Breast epithelium (tissue), 4 donors: ENCODE data around the gene PCDH7. TPM values are rescaled to one million over a fixed set of nuclear protein-coding genes. Genes with fewer than 3 reads are reported as not detected.

Experiments
- DNase-seq, 2 donors: peaks; one replicate each; pipeline ENCODE4 v3.0.0-alpha.2; 2019; ENCODE audit warnings: low spot score in 2 of 2
- H3K27ac ChIP-seq, 2 donors: fragments of 200-600 bp; sonication (generic) in 1 of 2; one replicate each; pipeline ENCODE4 v1.5.1; 2016 to 2019; ENCODE audit warnings: mild to moderate bottlenecking in 1 of 2
- H3K27me3 ChIP-seq, 2 donors: fragments of 200-600 bp; sonication (generic) in 1 of 2; one replicate each; pipeline versions ENCODE4 v1.5.1 to v1.6.0; 2017 to 2019; ENCODE audit warnings: control low read depth in 1 of 2, mild to moderate bottlenecking in 1 of 2
- H3K36me3 ChIP-seq: fragments of 200-600 bp; one replicate; pipeline ENCODE4 v1.5.1; 2019
- H3K4me1 ChIP-seq, 2 donors: fragments of 200-600 bp; sonication (generic); one replicate each; pipeline ENCODE4 v1.5.1; 2016 to 2019; ENCODE audit warnings: control low read depth in 1 of 2
- H3K4me3 ChIP-seq, 3 donors: fragments of 200-600 bp; sonication (generic); 1 replicate in 2 of 3; 2 replicates in 1 of 3; pipeline ENCODE4 v1.5.1; 2016 to 2019; ENCODE audit warnings: mild to moderate bottlenecking in 3 of 3, moderate library complexity in 2 of 3
- H3K9me3 ChIP-seq, 2 donors: fragments of 200-600 bp; sonication (generic) in 1 of 2; one replicate each; pipeline ENCODE4 v1.5.1; 2016 to 2019; ENCODE audit warnings: control low read depth in 1 of 2
- POLR2A ChIP-seq: fragments of 450-650 bp; IDR thresholded peaks from one replicate; pipeline ENCODE4 v1.6.1; 2016; ENCODE audit warnings: antibody characterized with exemption, mild to moderate bottlenecking, moderate library complexity
- POLR2AphosphoS5 ChIP-seq, 3 donors: sonication (generic); formaldehyde crosslinking; IDR thresholded peaks; one replicate each; pipeline ENCODE4 v1.6.1; 2017; ENCODE audit warnings: antibody characterized with exemption in 3 of 3
- intact Hi-C: fragments of 100-400 bp; cut with DNase I; formaldehyde crosslinking; loops from one replicate; pipeline ENCODE4 v1.15.1; 2023; ENCODE audit warnings: low total_unique reads
- total RNA-seq, 3 donors: library from RNA; depleted of rRNA; stranded (reverse); fragments of >200 nt; gene quantifications; one replicate each; pipeline ENCODE4 v1.1.0, GENCODE V29; 2016
- TF ChIP-seq, protein P1 (sequence below), 3 donors: fragments of 450-650 bp; IDR thresholded peaks; one replicate each; pipeline ENCODE4 v1.5.1; 2016 to 2017; ENCODE audit warnings: antibody characterized with exemption in 3 of 3, mild to moderate bottlenecking in 3 of 3, moderate library complexity in 3 of 3

Gene PCDH7
- total RNA-seq, 3 donors from 2014 or later, result 6.1 to 30.9 (median 14.4) TPM

DNA sequence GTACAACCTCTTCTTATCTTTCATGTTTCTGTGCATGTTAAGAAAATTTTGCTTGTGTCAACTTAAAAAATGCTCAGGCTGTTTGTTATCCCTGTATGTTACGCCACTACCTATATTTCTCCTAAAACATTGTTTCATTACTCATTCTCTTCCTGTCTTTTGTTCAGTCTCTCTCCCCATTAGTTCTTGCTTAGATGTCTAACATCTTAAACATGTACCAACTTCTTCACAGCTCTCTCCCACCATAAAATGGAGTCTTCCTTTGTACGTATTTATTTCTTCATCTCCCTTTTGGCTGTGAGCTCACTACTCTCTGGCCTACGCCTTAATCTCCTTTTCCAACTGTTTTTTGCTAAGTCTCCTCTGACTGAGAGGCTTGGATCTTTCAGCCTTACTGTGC is 36.4 kb downstream of the PCDH7 start:
- no peaks in the 10 kb centered on the region for H3K9me3 ChIP-seq
- no peak for DNase-seq
- intact Hi-C loops, result no loop called here
- H3K4me1 ChIP-seq, result no peaks in the 10 kb centered on the region
- no peak overlapping the region for H3K27ac ChIP-seq
- H3K36me3 ChIP-seq, result no peaks in the 10 kb centered on the region
- H3K4me3 ChIP-seq, result no peak overlapping the region
- TF ChIP-seq POLR2AphosphoS5 (IDR thresholded peaks at IDR 0.05) (no peak), POLR2A (no peak)
- TF ChIP-seq, protein P1, sequence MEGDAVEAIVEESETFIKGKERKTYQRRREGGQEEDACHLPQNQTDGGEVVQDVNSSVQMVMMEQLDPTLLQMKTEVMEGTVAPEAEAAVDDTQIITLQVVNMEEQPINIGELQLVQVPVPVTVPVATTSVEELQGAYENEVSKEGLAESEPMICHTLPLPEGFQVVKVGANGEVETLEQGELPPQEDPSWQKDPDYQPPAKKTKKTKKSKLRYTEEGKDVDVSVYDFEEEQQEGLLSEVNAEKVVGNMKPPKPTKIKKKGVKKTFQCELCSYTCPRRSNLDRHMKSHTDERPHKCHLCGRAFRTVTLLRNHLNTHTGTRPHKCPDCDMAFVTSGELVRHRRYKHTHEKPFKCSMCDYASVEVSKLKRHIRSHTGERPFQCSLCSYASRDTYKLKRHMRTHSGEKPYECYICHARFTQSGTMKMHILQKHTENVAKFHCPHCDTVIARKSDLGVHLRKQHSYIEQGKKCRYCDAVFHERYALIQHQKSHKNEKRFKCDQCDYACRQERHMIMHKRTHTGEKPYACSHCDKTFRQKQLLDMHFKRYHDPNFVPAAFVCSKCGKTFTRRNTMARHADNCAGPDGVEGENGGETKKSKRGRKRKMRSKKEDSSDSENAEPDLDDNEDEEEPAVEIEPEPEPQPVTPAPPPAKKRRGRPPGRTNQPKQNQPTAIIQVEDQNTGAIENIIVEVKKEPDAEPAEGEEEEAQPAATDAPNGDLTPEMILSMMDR (IDR thresholded peaks at IDR 0.05), result no peak
- H3K27me3 ChIP-seq, result no peaks in the 10 kb centered on the region

DNA sequence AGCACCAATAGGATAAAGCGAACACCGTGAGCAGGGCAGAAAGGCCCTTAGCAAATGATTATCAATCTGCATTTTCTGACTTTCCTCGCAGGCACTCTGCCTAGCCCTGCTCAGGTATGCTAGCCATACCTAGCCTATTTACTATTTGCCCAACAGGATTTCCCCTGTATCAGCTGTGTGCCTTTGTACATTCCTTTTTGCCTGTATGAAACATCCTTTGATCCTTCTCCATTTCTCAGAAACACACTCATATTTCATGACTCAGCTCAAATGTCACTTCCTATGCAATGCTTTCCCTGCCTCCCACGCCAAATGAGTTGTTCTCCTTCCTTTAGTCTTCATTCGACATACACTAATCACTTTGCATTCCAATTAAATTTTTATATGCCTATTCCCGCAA is 37.2 kb downstream of the PCDH7 start:
- Histone ChIP-seq H3K9me3 (no peaks in the 10 kb centered on the region), H3K4me3 (no peak overlapping the region), H3K36me3 (no peaks in the 10 kb centered on the region), H3K27ac (no peak overlapping the region), H3K27me3 (no peaks in the 10 kb centered on the region), H3K4me1 (no peaks in the 10 kb centered on the region)
- TF ChIP-seq POLR2AphosphoS5 (IDR thresholded peaks at IDR 0.05) (no peak), POLR2A (no peak)
- TF ChIP-seq, protein P1 (IDR thresholded peaks at IDR 0.05), result no peak
- DNase-seq, result no peak
- intact Hi-C loops, result no loop called here

DNA sequence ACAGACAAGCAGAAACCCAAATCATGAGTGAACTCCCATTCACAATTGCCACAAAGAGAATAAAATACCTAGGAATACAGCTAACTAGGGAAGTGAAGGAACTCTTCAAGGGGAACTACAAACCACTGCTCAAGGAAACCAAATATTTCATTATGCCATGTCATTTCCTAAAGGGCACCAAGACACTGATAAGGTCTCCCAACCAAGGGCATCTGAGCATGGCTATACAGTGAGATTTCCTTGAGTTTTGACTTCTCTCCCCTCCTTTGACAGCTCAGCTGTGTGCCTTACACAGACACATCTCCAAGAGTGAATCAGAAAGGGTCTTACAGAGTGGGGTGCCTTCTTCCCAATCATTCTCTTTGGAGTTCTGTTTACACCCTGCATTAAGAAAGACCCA is 40.4 kb downstream of the PCDH7 start:
- H3K36me3 ChIP-seq, result no peaks in the 10 kb centered on the region
- H3K4me1 ChIP-seq, result no peaks in the 10 kb centered on the region
- H3K27me3 ChIP-seq, result no peaks in the 10 kb centered on the region
- DNase-seq, result no peak
- TF ChIP-seq POLR2AphosphoS5 (IDR thresholded peaks at IDR 0.05) (no peak), POLR2A (no peak)
- TF ChIP-seq, protein P1 (IDR thresholded peaks at IDR 0.05), result no peak
- H3K27ac ChIP-seq, result no peak overlapping the region
- no peaks in the 10 kb centered on the region for H3K9me3 ChIP-seq
- intact Hi-C loops, result no loop called here
- no peak overlapping the region for H3K4me3 ChIP-seq

DNA sequence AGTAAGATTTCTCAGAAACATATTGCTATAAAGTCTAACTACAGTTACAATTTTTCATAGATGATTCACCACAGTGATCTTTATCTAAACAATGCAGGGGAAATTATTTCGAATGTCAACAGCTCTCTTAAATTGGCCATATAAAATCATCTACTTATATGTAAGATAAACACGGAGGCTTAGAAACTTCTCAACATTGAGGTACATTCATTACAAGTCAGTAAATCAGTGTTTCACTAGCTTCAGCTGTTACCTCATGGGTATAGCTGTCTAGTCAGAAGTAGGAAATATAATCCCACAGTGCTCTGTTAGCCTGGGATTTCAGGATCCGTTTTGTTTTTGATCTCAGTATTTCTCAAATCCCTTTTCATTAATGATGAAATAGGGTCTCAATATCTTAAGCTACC is 43.2 kb downstream of the PCDH7 start:
- intact Hi-C loops, result no loop called here
- Histone ChIP-seq H3K27ac (no peak overlapping the region), H3K36me3 (no peaks in the 10 kb centered on the region), H3K4me3 (no peak overlapping the region), H3K9me3 (no peaks in the 10 kb centered on the region), H3K4me1 (no peaks in the 10 kb centered on the region), H3K27me3 (no peaks in the 10 kb centered on the region)
- DNase-seq, result no peak
- TF ChIP-seq POLR2A, result no peak
- TF ChIP-seq, protein P1 (IDR thresholded peaks at IDR 0.05), result no peak
- TF ChIP-seq POLR2AphosphoS5 (IDR thresholded peaks at IDR 0.05), result no peak

DNA sequence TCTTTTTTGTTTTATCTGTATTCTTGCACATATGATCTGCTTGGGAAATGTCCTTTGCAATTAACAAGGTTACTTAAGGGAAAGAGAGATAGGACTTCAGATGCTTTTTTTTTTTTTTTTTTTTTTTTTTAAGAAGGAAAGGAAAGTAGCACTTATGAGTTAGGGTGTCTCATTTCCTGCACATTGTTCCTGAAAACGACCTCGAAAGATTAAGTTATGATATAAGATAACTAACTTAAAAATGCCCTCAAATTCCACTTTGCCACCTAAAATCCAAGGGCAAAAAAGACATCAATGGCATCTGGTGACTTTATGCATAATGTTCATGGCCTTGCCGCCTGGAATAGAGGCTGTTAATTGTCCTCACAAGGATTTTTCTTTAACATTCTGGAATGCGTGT is 44.9 kb downstream of the PCDH7 start:
- no peaks in the 10 kb centered on the region for H3K36me3 ChIP-seq

More for the DNA sequence above, 44.9 kb downstream of the PCDH7 start:
- no peaks in the 10 kb centered on the region for H3K9me3 ChIP-seq
- H3K4me3 ChIP-seq, result no peak overlapping the region
- H3K27ac ChIP-seq, result no peak overlapping the region
- peaks cover 0 to 3% of the 10 kb centered on the region in 2 donors for H3K4me1 ChIP-seq
- TF ChIP-seq, protein P1 (IDR thresholded peaks at IDR 0.05), result no peak
- TF ChIP-seq POLR2AphosphoS5 (IDR thresholded peaks at IDR 0.05) (no peak), POLR2A (no peak)
- intact Hi-C loops, result no loop called here
- no peak for DNase-seq
- H3K27me3 ChIP-seq, result no peaks in the 10 kb centered on the region
